H1 (cell line): Measurements from ENCODE around the gene BTBD8.

ENCODE experiments used
- BACH1 ChIP-seq: IDR thresholded peaks from 2 replicates; pipeline ENCODE4 v1.6.1; 2012; ENCODE audit warnings: low read length, improper control_type of control experiment
- MAX ChIP-seq: IDR thresholded peaks from 2 replicates; pipeline ENCODE4 v1.6.1; 2012; ENCODE audit warnings: inconsistent platforms
- SP4 ChIP-seq: IDR thresholded peaks from 2 replicates; pipeline ENCODE4 v1.6.1; 2012; ENCODE audit warnings: low read length, inconsistent platforms
- TF ChIP-seq, protein P1 (sequence below), 3 experiments: IDR thresholded peaks; 1 replicate in 2 of 3; 2 replicates in 1 of 3; pipeline versions ENCODE4 v1.5.1 to v1.6.1; 2011; ENCODE audit warnings: low read length in 3 of 3, mild to moderate bottlenecking in 3 of 3, inconsistent platforms in 2 of 3, low read depth in 1 of 3, moderate library complexity in 1 of 3; ENCODE audit not compliant: insufficient read depth in 1 of 3; ENCODE audit errors: control extremely low read depth in 1 of 3

- TF ChIP-seq BACH1 = no peak
- TF ChIP-seq, protein P1, sequence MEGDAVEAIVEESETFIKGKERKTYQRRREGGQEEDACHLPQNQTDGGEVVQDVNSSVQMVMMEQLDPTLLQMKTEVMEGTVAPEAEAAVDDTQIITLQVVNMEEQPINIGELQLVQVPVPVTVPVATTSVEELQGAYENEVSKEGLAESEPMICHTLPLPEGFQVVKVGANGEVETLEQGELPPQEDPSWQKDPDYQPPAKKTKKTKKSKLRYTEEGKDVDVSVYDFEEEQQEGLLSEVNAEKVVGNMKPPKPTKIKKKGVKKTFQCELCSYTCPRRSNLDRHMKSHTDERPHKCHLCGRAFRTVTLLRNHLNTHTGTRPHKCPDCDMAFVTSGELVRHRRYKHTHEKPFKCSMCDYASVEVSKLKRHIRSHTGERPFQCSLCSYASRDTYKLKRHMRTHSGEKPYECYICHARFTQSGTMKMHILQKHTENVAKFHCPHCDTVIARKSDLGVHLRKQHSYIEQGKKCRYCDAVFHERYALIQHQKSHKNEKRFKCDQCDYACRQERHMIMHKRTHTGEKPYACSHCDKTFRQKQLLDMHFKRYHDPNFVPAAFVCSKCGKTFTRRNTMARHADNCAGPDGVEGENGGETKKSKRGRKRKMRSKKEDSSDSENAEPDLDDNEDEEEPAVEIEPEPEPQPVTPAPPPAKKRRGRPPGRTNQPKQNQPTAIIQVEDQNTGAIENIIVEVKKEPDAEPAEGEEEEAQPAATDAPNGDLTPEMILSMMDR (IDR thresholded peaks at IDR 0.05; ENCODE audit: control extremely low read depth in 1 of 3, insufficient read depth in 1 of 3, low read depth in 1 of 3, low read length in 3 of 3) = no peak
- TF ChIP-seq SP4 = no peak
- TF ChIP-seq MAX = no peak
Observed at GRCh38 chr1:92117526-92117925, 37.4 kb downstream of the BTBD8 start.
